ENCODE data around the gene ZNF414.

DNA sequence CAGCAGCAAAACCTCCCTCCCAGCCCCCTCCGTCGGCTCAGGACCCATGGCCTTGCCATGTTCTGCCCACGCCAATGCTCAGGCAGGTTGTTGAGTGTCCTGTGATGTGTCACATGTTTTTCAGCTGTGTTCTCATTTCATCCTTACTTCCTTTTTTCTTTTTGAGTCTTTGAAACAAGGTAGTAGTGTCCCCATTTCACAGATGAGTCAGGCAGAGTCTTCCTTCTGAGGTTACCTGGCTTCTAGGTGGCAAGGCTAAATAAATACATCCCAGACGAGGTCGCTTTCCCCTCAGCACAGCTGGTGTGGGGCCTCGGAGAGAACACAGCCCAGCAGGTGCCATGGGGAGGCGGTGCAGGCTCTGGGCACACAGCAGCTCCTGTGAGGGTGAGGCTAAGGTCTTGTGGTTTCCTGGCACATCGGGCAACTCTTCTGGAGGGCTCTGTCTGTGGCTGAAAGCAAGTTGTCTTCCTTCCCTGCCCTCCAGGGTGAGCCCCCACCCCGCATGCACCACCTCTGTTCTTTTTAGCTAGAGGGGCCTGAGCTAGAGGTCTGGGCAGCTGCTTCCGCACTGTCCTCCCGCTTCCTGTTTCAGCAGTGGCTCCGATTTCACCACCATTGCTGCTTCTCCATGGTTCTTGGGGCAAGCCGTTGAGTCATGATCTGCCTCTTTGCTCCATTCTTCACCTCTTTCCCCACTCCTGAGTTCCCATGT, 26.7 kb downstream of the ZNF414 start:
- TF ChIP-seq, protein P1, sequence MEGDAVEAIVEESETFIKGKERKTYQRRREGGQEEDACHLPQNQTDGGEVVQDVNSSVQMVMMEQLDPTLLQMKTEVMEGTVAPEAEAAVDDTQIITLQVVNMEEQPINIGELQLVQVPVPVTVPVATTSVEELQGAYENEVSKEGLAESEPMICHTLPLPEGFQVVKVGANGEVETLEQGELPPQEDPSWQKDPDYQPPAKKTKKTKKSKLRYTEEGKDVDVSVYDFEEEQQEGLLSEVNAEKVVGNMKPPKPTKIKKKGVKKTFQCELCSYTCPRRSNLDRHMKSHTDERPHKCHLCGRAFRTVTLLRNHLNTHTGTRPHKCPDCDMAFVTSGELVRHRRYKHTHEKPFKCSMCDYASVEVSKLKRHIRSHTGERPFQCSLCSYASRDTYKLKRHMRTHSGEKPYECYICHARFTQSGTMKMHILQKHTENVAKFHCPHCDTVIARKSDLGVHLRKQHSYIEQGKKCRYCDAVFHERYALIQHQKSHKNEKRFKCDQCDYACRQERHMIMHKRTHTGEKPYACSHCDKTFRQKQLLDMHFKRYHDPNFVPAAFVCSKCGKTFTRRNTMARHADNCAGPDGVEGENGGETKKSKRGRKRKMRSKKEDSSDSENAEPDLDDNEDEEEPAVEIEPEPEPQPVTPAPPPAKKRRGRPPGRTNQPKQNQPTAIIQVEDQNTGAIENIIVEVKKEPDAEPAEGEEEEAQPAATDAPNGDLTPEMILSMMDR (IDR thresholded peaks at IDR 0.05): no peak
- no peak for TF ChIP-seq EZH2 (IDR thresholded peaks at IDR 0.05; ENCODE audit: borderline replicate concordance, insufficient read depth, low read depth, low read length, poor library complexity, severe bottlenecking)

All from B cell (primary cell).